Endothelial cell of umbilical vein (primary cell): ENCODE measurements around the gene EIF1AD.

Experiments used
- CTCF ChIP-seq, 2 donors: IDR thresholded peaks; 1 replicate in 1 of 2; 2 replicates in 1 of 2; pipeline ENCODE4 v1.5.1; 2011; ENCODE audit warnings: low read length in 2 of 2, mild to moderate bottlenecking in 2 of 2, moderate library complexity in 2 of 2, control low read depth in 1 of 2, inconsistent platforms in 1 of 2, low read depth in 1 of 2; ENCODE audit not compliant: insufficient read depth in 1 of 2; ENCODE audit errors: extremely low read depth in 1 of 2
- EZH2 ChIP-seq: IDR thresholded peaks from 2 replicates; pipeline ENCODE4 v1.6.1; 2012; ENCODE audit warnings: borderline replicate concordance, low read depth, mild to moderate bottlenecking, moderate library complexity, low read length, inconsistent platforms; ENCODE audit not compliant: severe bottlenecking
- POLR2A ChIP-seq: IDR thresholded peaks from 2 replicates; pipeline ENCODE4 v1.6.1; 2012; ENCODE audit warnings: low read depth, mild to moderate bottlenecking, control low read depth, low read length
- TF ChIP-seq, protein P1 (sequence below): IDR thresholded peaks from 2 replicates; pipeline ENCODE4 v1.6.1; 2011; ENCODE audit not compliant: insufficient read depth, insufficient read length

GRCh38 chr11:65947603-65948125, 54.3 kb downstream of the EIF1AD start:
- TF ChIP-seq CTCF (IDR thresholded peaks at IDR 0.05; ENCODE audit: extremely low read depth in 1 of 2, insufficient read depth in 1 of 2, low read depth in 1 of 2, low read length in 2 of 2) (no peak), POLR2A (no peak), EZH2 (no peak)
- TF ChIP-seq, protein P1, sequence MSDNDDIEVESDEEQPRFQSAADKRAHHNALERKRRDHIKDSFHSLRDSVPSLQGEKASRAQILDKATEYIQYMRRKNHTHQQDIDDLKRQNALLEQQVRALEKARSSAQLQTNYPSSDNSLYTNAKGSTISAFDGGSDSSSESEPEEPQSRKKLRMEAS, result no peak
